PFSK-1 (cell line): Measurements from ENCODE around the gene METTL26.

Experiments used
- FOXP2 ChIP-seq: optimal IDR thresholded peaks from 2 replicates; pipeline ENCODE3; 2011; ENCODE audit warnings: borderline replicate concordance, control low read depth, inconsistent platforms; ENCODE audit not compliant: insufficient read depth; ENCODE audit errors: extremely low read length, extremely low read depth
- POLR2AphosphoS5 ChIP-seq: IDR thresholded peaks from 2 replicates; pipeline ENCODE4 v1.6.1; 2012; ENCODE audit warnings: low read depth, mild to moderate bottlenecking, control low read depth, low read length, moderate library complexity
- REST ChIP-seq, 2 experiments: IDR thresholded peaks; 2 replicates each; pipeline versions ENCODE4 v1.6.1 to v1.8.0; 2011 to 2012; ENCODE audit warnings: low read depth in 2 of 2, low read length in 2 of 2, control low read depth in 1 of 2, inconsistent platforms in 1 of 2, mild to moderate bottlenecking in 1 of 2, moderate library complexity in 1 of 2; ENCODE audit not compliant: insufficient read depth in 1 of 2
- SIN3A ChIP-seq: IDR thresholded peaks from 2 replicates; pipeline ENCODE4 v1.6.1; 2012; ENCODE audit warnings: mild to moderate bottlenecking, low read length, moderate library complexity, borderline replicate concordance; ENCODE audit not compliant: insufficient read depth
- TAF1 ChIP-seq: IDR thresholded peaks from 2 replicates; pipeline ENCODE4 v1.6.1; 2012; ENCODE audit warnings: low read length, control low read depth, borderline replicate concordance; ENCODE audit not compliant: insufficient read depth

The METTL26 gene

GRCh38 chr16:638836-639235 is 2.7 kb upstream of the METTL26 start:
- TF ChIP-seq SIN3A (no peak), REST (IDR thresholded peaks at IDR 0.05; ENCODE audit: insufficient read depth in 1 of 2, low read depth in 2 of 2, low read length in 2 of 2) (no peak), FOXP2 (no peak), POLR2AphosphoS5 (no peak), TAF1 (no peak)

DNA sequence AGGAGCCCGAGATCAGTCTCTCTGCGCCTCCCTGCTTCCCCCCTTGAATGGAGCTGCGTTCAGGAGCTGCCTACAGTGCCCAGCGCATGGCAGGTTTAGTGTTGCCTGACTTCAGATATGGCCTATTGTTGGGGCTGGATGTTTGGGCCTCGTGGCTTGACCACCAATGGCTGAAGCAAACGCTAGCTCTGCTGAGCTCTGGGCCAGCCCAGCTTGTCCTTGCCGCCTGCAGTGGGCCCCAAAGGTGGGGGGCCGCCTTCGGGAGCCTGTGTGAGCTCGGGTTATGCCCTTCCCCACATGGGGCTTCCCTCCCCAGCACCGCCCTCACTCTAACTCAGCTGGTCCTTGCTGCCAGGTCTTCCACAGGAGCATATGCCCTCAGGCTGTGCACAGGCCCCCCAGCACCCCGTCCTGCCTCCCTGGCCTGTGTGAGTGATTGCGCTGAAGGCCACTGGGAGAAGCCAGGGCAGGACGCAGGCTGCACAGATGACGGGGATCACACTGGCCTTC is 2.0 kb upstream of the METTL26 start:
- TF ChIP-seq REST (IDR thresholded peaks at IDR 0.05; ENCODE audit: insufficient read depth in 1 of 2, low read depth in 2 of 2, low read length in 2 of 2) (no peak), FOXP2 (no peak), POLR2AphosphoS5 (no peak), SIN3A (no peak), TAF1 (no peak)

GRCh38 chr16:637081-638018 is 1.2 kb upstream of the METTL26 start:
- TF ChIP-seq FOXP2 (no peak), SIN3A (no peak)

DNA sequence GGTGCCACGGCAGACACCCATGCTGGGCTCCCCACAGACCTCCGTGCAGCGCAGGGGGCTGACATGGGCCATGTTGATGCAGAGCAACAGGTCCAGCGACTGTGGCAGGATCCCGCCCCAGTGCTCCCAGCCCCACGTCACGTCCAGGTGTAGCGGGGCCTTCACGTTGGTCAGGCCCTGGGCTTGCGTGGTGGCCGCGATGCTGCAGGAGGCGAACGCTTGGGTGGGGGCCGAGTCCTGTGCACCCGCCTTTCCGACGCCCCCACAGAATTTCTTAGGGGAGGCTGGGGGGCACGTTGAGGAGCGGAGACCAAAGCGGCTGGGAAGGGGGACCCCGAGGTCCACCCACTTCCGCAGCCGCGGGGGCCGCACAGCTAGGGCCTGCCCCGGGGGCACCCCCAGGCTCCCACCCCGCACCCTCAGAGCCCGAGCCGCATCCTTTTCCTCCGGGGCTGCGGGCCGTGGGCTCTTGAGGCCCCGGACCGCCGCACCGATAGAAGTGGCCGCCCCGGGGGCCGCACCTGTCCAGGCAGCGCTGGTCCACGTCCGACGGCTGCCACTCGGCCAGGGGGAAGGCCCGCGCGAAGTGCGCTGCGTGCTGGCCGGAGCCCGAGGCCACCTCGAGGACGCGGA is 416 bp downstream of the METTL26 start:
- TF ChIP-seq SIN3A: no peak
- TF ChIP-seq POLR2AphosphoS5: no peak
- TF ChIP-seq TAF1: no peak
- no peak for TF ChIP-seq REST (IDR thresholded peaks at IDR 0.05; ENCODE audit: insufficient read depth in 1 of 2, low read depth in 2 of 2, low read length in 2 of 2)
- TF ChIP-seq FOXP2: no peak

DNA sequence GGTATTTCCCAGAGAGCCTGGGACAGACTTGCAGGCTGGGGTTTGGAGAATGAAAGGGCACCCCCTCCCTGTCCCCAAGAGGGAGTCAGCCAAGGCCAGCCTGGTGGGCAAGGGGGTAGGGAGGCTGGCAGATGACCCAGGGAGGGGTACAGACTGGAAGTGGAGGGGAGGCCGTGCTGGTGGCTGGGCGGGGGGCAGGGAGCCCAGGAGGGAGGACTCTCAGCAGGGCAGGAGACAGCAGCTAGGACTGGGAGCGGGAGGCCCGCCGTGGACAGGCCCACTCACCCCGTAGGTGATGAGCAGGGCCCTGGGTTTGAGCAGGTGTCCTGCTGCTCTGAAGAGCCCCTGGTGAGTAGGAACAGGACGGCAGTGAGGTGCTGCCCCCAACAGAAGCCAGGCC is 1.1 kb downstream of the METTL26 start:
- no peak for TF ChIP-seq TAF1

- TF ChIP-seq TAF1 (no peak), REST (IDR thresholded peaks at IDR 0.05; ENCODE audit: insufficient read depth in 1 of 2, low read depth in 2 of 2, low read length in 2 of 2) (no peak), POLR2AphosphoS5 (no peak), FOXP2 (no peak), SIN3A (no peak)
Measured at GRCh38 chr16:634051-634670, 1.9 kb downstream of the METTL26 start.
